Stimulated activated CD4-positive, alpha-beta T cell treated with anti-CD3 and anti-CD28 coated beads, Interleukin-15, amount 100 ng/mL, for 24 hours (primary cell): Measurements from ENCODE around the gene PRSS53.
A peak's percentile ranks its signal among the peaks of the same experiment; 100 is the strongest.
"Not testable (repeated sequence)": the region's sequence is repeated elsewhere in the genome, so short reads cannot be mapped to it uniquely, and the experiment has no call there.

Experiments used
- DNase-seq: peaks from one replicate; pipeline ENCODE4 v3.0.0-alpha.2; 2020

The PRSS53 gene

DNA sequence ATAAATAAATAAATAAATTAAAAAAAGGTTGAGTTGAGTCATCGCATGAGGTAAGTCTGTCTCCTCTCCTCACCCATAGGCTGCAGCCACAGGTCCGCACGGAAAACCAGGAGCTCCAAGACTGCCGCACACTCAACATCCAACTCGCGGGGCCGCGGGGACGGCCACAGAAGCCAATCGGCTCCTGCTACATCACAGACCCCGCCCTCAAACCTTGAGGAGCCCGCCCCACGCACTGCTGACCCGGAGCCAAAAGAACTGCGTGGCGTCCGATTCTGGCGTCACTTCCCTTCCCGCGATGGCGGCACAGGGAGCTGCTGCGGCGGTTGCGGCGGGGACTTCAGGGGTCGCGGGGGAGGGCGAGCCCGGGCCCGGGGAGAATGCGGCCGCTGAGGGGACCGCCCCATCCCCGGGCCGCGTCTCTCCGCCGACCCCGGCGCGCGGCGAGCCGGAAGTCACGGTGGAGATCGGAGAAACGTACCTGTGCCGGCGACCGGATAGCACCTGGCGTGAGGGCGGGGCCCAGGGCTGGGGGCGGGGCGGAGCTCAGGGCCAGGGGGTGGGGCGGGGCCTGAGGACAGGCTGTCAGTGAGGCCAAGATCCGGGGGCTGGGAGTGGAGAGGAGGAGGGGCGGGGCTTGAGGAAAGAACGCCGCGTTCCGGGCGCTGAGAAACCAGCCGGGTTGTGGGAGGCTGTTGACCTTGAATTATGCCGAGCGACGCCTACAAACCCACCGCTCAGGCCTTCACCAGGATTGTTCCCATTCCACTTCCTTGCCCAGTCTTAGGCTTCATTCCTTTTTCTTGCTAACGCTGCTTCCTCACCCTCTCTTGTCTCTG, 28.9 kb upstream of the PRSS53 start, which contains the start of gene KAT8:
KAT8 (plus strand) TSS at position 281 of the 839 bp plus-strand sequence; CDS start at position 299, 18 bp downstream.
- DNase-seq: peak; percentile 99

- no peak for DNase-seq
Observed at GRCh38 chr16:31114468-31114867, 25.7 kb upstream of the PRSS53 start.

DNA sequence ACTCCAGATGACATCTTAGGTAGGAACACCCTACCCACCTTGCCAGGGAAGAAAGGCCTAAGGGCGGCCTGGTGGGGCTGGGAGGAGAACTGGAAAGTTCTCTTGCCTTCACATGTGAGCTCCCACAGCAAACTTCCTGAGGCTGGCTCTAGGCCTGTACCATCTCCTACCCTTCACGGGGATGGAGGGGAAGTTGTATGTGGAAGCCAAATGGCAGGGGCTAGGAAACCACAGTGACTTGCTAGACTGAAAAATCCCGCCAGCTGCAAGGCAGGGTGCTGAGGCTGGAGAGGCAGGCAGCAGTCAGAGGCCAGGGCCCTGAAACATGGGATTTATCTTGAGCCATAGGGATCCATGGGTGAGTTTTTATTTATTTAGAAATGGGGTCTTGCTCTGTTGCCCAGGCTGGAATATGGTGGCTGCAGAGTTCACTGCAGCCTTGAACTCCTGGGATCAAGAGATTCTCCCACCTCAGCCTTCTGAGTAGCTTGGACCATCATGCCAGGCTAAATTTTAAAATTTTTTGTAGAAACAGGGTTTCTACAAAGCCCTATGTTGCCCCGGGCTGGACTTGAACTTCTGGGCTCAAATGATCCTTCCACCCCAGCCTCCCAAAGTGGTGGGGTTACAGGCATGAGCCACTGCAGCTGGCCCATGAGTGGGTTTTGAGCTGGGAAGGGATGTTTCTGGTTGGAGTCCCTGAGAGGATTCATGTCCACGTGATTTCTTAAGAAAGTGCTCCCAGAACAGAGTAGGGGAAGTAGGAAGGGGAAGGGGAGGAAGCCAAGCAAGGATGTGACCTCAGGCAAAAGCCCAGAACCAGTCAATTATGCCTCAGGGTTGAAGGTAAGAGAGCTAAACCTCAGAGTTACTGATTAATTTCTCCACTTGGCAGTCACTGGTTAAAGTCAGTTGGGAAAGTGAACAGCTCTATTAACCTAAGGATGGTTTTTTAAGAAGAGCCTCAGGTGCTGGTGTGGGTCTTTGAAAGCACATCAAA, 24.7 kb upstream of the PRSS53 start:
- DNase-seq: no peak

- DNase-seq: no peak
Observed at GRCh38 chr16:31112711-31113110, 24.0 kb upstream of the PRSS53 start.

GRCh38 chr16:31111881-31112466, 23.2 kb upstream of the PRSS53 start:
- DNase-seq: no peak

GRCh38 chr16:31110106-31111034, 21.6 kb upstream of the PRSS53 start:
- no peak for DNase-seq

DNA sequence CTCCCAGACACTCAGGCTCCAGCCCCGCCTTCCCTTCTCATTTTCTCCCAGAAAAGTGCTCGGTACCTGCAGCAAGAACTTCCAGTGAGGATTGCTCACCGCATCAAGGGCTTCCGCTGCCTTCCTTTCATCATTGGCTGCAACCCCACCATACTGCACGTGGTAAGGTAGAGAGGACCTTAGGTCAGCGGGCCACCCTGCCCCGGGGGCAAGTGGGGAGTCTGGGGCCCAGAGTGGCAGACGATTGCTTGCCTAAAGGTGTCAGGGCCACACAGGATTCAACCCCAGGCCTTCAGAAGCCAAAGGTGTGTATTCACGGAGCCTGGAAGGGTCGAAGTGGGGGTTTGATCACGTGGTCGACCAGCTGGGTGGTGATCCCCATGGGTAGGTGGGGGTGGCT, 20.9 kb upstream of the PRSS53 start:
- DNase-seq: no peak

GRCh38 chr16:31108794-31109558, 20.2 kb upstream of the PRSS53 start:
- no peak for DNase-seq

GRCh38 chr16:31108035-31108793, 19.5 kb upstream of the PRSS53 start, which contains the start of gene BCKDK:
BCKDK (plus strand) TSS chr16:31108386; CDS start chr16:31109224, 838 bp downstream.
- DNase-seq: peak; percentile 88

GRCh38 chr16:31107465-31107867, 18.7 kb upstream of the PRSS53 start:
- DNase-seq: peak; percentile 68

DNA sequence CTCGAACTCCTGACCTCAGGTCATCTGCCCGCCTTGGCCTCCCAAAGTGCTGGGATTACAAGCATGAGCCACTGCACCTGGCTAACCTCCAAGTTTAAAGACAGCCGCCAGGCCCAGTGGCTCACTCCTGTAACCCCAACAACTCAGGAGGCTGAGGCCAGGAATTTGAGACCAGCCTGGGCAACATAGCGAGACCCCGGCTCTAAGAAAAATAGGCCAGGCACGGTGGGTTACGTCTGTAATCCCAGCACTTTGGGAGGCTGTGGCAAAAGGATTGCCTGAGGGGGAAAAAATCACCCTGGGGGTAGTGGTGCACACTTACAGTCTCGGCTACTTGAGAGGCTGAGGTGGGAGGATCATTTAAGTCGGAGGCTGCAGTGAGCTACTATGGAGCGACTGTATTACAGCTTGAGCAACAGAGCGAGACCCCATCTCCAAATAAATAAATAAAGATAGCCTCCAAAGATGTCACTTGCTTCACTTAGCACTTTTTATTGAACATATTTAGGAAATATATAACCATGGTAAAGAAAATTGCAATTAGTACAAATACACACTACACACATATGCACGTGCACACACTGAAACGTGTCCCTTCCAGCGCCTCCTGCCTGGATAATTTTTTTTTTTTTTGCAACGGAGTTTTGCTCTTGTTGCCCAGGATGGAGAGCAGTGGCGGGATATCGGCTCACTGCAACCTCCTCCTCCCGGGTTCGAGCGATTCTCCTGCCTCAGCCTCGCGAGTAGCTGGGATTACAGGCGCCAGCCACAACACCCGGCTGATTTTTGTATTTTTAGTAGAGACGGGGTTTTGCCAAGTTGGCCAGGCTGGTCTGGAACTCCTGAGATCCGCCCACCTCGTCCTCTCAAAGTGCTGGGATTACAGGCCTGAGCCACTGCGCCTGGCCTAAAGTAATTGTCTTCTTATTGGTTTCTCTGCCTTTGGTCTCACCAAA, 18.0 kb upstream of the PRSS53 start:
- DNase-seq: no peak

DNA sequence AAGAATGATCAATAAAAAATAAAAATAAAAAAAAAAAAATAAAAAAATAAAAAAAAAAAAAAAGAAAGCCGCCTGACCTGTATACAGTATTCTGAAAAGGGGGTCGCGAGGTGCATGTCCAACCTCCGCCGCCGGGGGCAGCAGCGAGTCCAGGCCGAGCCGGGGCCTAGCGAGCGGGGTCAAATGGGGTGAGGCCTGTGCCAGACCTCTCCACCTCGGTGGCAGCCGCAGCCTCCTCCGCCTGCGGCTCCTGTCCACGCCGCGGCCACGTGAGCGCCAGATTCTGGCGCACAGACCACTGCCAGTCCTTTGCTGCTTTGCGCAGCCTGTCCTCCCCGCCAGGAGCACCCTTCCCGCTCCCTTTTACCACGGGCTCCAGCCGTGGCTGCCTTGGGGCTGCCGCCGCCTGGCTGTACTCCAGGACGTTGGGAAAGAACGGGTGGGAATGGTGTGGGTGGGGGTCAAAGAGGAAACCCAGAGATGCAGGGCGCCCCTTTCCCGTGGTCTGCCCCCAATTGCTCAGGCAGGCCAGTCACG, 17.0 kb upstream of the PRSS53 start:
- peak; percentile 89 for DNase-seq

- DNase-seq: not testable (repeated sequence)
Observed at GRCh38 chr16:31100876-31101641, 12.3 kb upstream of the PRSS53 start.

GRCh38 chr16:31099860-31100638, 11.3 kb upstream of the PRSS53 start:
- DNase-seq: no peak

- DNase-seq: peak; percentile 95
Observed at GRCh38 chr16:31094424-31095120, 5.8 kb upstream of the PRSS53 start, which contains the start of gene VKORC1. VKORC1 (minus strand) TSS chr16:31094797; CDS start chr16:31094729, 68 bp downstream.

GRCh38 chr16:31094088-31094423, 5.3 kb upstream of the PRSS53 start:
- DNase-seq: no peak
